ENCODE results near the gene STMN1.

Gene STMN1

DNA sequence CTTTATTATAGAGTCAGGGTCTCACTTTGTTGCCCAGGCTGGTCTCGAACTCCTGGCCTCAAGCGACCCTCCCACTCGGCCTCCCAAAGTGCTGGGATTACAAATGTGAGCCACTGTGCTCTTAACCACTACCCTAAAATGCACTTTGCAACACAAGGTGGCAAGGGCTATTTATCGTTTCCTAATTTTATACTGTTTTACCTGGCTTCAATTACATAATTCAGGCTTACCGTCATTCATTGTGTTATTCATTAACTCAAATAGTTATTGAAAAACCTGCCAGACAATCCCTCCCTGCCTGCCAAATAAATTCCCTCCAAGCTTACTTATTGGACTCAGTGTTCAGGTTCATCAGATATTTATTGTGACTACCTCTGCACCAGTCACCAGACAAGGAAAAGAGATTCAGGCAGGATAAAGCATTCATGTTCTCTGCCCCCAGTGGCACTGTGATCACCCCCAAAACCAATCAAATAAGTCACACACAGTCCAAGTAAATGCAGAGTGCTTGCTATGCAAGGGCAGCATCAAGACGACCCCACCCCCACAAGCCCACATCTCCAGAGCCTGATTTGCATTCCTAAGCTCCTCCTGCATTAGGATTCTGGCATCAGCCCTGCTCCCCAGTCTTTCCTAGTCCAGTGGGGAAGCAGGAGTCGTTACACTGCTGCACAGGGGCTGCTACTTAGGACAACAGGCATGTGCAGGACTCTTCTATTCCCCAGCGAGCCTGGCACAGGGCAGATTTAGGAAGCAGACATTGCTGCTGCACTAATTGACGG is 38.8 kb downstream of the STMN1 start:
- Histone ChIP-seq H3K4me2 (ENCODE audit: low read depth, low read length, poor library complexity, severe bottlenecking) (no peak overlapping the region), H3K9ac (ENCODE audit: low read depth, low read length, poor library complexity, severe bottlenecking) (no peak overlapping the region), H3K9me3 (ENCODE audit: insufficient read depth, low read depth, low read length) (no peaks in the 10 kb centered on the region)

DNA sequence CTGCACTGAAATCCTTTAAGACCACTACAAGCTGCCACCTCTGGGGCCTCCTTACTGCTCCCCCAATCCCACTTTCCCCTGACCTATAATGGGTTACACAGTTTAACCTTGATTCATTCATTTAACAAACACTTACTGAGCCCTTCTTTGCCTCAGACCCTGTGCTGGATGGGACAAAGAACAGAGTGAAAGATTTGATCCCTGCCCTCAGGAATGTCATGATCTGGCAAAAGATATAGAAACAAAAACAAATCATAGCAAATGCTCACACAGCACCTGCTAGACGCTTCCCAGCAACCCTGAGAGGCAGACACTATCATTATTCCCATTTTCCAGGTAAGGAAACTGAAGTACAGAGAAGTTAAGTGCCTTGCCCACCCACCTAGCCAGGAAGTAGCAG is 39.9 kb downstream of the STMN1 start:
- Histone ChIP-seq H3K79me2 (ENCODE audit: insufficient read depth, low read length) (no peaks in the 10 kb centered on the region), H3F3A (ENCODE audit: low read depth) (no peaks in the 10 kb centered on the region), H3K9ac (ENCODE audit: low read depth, low read length, poor library complexity, severe bottlenecking) (no peak overlapping the region), H3K4me1 (ENCODE audit: insufficient read depth, low read length, poor library complexity, severe bottlenecking) (peaks cover 10% of the 10 kb centered on the region), H3K4me2 (ENCODE audit: low read depth, low read length, poor library complexity, severe bottlenecking) (no peak overlapping the region), H4K20me1 (ENCODE audit: insufficient read depth, low read length, poor library complexity, severe bottlenecking) (no peaks in the 10 kb centered on the region), H3K27me3 (ENCODE audit: insufficient read depth, low read length, poor library complexity, severe bottlenecking) (no peaks in the 10 kb centered on the region), H2AFZ (ENCODE audit: low read length) (no peak overlapping the region), H3K4me3 (ENCODE audit: low read length, poor library complexity, severe bottlenecking) (no peak overlapping the region), H3K36me3 (ENCODE audit: insufficient read depth, low read length) (no peaks in the 10 kb centered on the region), H3K9me2 (replicated peaks; ENCODE audit: low read depth, low read length) (no peaks in the 10 kb centered on the region), H3K9me3 (ENCODE audit: insufficient read depth, low read depth, low read length) (no peaks in the 10 kb centered on the region)
- TF ChIP-seq, protein P1, sequence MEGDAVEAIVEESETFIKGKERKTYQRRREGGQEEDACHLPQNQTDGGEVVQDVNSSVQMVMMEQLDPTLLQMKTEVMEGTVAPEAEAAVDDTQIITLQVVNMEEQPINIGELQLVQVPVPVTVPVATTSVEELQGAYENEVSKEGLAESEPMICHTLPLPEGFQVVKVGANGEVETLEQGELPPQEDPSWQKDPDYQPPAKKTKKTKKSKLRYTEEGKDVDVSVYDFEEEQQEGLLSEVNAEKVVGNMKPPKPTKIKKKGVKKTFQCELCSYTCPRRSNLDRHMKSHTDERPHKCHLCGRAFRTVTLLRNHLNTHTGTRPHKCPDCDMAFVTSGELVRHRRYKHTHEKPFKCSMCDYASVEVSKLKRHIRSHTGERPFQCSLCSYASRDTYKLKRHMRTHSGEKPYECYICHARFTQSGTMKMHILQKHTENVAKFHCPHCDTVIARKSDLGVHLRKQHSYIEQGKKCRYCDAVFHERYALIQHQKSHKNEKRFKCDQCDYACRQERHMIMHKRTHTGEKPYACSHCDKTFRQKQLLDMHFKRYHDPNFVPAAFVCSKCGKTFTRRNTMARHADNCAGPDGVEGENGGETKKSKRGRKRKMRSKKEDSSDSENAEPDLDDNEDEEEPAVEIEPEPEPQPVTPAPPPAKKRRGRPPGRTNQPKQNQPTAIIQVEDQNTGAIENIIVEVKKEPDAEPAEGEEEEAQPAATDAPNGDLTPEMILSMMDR (conservative IDR thresholded peaks at IDR 0.05; ENCODE audit: low read length), result no peak
- no peak for TF ChIP-seq EZH2phosphoT487 (IDR thresholded peaks at IDR 0.05; ENCODE audit: borderline replicate concordance)

More for the DNA sequence above, 38.8 kb downstream of the STMN1 start:
- peaks cover 13% of the 10 kb centered on the region for H3K4me1 ChIP-seq (ENCODE audit: insufficient read depth, low read length, poor library complexity, severe bottlenecking)
- H3K27me3 ChIP-seq (ENCODE audit: insufficient read depth, low read length, poor library complexity, severe bottlenecking), result no peaks in the 10 kb centered on the region
- H3K79me2 ChIP-seq (ENCODE audit: insufficient read depth, low read length), result no peaks in the 10 kb centered on the region
- no peak for TF ChIP-seq EZH2phosphoT487 (IDR thresholded peaks at IDR 0.05; ENCODE audit: borderline replicate concordance)
- TF ChIP-seq, protein P1 (conservative IDR thresholded peaks at IDR 0.05; ENCODE audit: low read length), result no peak
- H3K36me3 ChIP-seq (ENCODE audit: insufficient read depth, low read length), result no peaks in the 10 kb centered on the region
- no peak overlapping the region for H3K4me3 ChIP-seq (ENCODE audit: low read length, poor library complexity, severe bottlenecking)
- no peak overlapping the region for H2AFZ ChIP-seq (ENCODE audit: low read length)
- no peaks in the 10 kb centered on the region for H3F3A ChIP-seq (ENCODE audit: low read depth)
- no peaks in the 10 kb centered on the region for H4K20me1 ChIP-seq (ENCODE audit: insufficient read depth, low read length, poor library complexity, severe bottlenecking)
- H3K9me2 ChIP-seq (replicated peaks; ENCODE audit: low read depth, low read length), result no peaks in the 10 kb centered on the region

DNA sequence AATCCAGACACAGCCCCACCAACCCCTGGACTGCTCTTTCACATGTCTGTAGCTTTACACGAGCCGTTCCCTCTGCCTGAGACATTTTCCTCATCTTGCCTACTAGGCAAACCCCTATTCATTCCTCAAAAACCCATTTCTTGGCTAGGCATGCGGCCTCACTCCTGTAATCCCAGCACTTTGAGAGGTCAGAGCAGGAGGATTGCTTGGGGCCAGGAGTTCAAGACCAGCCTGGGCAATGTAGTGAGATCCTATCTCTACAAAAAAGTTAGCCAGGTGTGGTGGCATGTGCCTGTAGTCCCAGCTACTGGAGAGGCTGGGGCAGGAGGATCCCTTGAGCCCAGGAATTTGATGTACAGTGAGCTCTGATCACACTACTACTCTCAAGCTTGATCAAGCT is 41.8 kb downstream of the STMN1 start:
- Histone ChIP-seq H3K4me3 (ENCODE audit: low read length, poor library complexity, severe bottlenecking) (no peak overlapping the region), H3K4me2 (ENCODE audit: low read depth, low read length, poor library complexity, severe bottlenecking) (no peak overlapping the region), H2AFZ (ENCODE audit: low read length) (no peak overlapping the region), H4K20me1 (ENCODE audit: insufficient read depth, low read length, poor library complexity, severe bottlenecking) (no peaks in the 10 kb centered on the region), H3K79me2 (ENCODE audit: insufficient read depth, low read length) (peaks cover 7% of the 10 kb centered on the region), H3K9me2 (replicated peaks; ENCODE audit: low read depth, low read length) (no peaks in the 10 kb centered on the region), H3K36me3 (ENCODE audit: insufficient read depth, low read length) (no peaks in the 10 kb centered on the region), H3K4me1 (ENCODE audit: insufficient read depth, low read length, poor library complexity, severe bottlenecking) (peaks cover 6% of the 10 kb centered on the region), H3K9me3 (ENCODE audit: insufficient read depth, low read depth, low read length) (no peaks in the 10 kb centered on the region), H3F3A (ENCODE audit: low read depth) (no peaks in the 10 kb centered on the region), H3K9ac (ENCODE audit: low read depth, low read length, poor library complexity, severe bottlenecking) (no peak overlapping the region), H3K27me3 (ENCODE audit: insufficient read depth, low read length, poor library complexity, severe bottlenecking) (no peaks in the 10 kb centered on the region)
- TF ChIP-seq, protein P1 (conservative IDR thresholded peaks at IDR 0.05; ENCODE audit: low read length), result no peak
- TF ChIP-seq EZH2phosphoT487 (IDR thresholded peaks at IDR 0.05; ENCODE audit: borderline replicate concordance), result no peak

Data from Loucy (cell line).